ENCODE measurements around the gene RPUSD1.
"Not testable (repeated sequence)": the region's sequence is repeated elsewhere in the genome, so short reads cannot be mapped to it uniquely, and the experiment has no call there.

The RPUSD1 gene

DNA sequence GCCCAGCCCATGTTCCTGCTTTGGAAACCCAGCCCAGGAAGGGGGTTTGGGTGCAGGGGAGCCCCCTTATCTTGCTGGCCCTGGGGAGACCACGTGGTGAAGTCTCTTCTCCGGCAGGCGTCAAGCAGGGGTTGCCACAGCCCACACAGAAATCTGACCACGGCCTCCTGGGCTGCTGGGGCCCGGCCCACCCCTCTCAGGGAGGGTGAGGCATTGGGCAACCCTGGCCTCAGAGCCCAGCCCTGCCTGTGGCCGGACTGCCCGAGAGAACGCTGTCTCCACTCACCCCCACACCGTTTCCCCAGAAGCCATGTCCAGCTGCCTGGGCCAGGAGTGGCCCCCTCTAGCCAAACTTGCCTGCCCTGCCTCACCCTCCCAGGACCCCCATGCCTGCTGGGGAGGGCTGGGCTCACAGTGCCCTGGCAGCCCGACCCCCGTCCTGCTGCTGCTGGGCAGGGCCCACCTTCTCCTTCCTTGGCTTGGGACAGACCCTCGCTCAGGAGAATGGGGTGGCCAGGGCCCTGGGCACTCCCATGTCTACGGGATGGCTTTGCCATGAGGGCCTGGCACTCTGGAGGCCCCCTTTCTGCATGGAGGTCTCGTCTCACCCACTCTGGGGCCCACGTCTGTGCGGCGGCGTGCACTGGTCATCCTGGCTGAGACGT is 6.7 kb downstream of the RPUSD1 start:
- DNase-seq, result no peak

DNA sequence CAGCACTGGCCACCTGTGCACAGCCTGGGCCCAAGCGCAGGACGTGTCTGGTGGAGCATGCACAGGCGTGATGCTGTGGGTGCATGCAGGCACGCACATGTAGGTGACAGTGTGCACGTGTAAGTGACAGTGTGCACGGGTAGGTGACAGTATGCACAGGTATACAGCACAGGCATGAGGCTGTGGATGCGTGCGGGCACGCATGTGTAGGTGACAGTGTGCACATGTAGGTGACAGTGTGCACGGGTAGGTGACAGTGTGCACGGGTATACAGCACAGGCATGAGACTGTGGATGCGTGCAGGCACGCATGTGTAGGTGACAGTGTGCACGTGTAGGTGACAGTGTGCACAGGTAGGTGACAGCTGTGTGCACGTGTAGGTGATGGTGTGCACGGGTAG is 7.9 kb downstream of the RPUSD1 start:
- no peak for DNase-seq

DNA sequence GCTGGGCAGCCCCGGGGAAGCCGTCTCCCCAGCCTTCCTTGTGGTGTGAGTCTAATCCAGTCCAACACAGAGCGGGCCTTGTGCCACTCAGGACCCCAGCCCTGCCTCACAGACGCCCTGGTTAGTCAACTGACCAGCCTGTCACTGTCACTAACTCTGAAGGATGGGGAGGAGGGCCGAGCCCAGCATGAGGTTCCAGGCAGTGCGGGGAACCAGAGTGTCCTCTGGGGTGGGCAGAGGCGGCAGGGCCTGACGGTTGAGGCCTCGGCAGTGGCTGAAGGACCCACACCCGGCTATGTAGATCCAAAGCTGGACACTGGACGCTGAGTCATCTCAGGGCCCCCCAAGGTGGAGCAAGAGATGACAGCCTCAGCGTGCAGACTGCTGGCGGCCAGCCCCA is 8.6 kb downstream of the RPUSD1 start:
- DNase-seq, result no peak

DNA sequence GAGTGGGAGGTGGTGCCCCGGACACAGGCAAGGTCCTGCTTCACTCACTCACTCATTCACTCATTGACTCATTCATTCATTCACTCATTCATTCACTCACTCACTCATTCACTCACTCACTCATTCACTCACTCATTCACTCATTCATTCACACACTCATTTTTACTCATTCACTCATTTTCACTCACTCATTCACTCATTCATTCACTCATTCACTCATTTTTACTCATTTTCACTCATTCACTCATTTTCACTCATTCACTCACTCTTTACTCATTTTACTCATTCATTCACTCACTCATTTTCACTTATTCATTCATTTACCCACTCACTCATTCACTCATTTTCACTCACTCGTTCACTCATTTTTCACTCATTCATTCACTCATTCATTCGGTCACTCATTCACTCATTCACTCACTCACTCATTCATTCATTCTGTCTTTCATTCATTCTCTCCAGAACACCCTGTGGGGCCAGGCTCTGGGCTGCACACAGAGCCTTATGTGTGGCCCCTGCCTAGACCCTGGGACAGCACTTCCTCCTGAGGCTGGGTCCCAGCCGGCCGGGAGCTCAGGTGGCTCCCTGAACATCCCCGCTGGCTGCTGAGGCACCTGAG is 9.2 kb downstream of the RPUSD1 start:
- no peak for DNase-seq

DNA sequence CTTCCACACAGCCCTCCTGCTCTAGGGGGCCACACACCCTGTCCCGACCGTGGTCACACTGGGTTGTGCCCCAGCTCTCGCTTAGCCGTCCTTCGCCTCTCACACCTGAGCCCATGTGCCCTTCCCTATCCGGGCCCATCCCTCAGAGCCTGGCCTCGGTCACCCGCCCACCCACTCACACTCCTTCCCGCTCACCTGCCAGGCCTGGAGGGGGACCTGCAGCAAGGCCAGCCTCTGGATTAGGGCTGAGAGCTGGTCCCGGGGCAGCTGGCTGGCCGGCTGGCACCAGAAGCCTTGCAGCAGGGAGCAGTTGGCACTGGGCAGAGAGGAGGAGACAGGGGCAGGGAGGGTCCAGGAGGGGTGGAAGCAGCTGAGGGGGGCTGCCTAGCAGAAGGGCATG is 9.7 kb downstream of the RPUSD1 start:
- DNase-seq, result no peak

DNA sequence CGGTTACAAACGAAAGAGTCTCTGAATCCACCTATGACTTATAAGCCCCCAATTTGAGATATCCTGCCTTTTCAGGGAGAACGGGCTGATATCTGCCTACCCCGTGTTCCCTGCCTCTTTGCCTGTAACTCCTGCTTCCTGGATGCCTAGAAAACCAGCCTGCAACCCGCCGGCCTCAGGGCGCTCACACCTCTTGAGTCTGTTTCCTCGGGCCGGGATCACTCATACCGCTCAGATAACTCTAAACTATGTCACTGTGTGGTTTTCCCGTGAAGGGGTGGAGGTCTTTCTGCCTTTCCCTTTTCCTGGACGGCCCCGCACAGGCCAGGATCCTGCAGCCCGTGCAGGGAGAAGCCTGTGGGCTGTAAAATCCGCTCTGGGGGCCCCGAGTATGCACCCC is 10.4 kb downstream of the RPUSD1 start:
- DNase-seq, result peak; percentile 10

DNA sequence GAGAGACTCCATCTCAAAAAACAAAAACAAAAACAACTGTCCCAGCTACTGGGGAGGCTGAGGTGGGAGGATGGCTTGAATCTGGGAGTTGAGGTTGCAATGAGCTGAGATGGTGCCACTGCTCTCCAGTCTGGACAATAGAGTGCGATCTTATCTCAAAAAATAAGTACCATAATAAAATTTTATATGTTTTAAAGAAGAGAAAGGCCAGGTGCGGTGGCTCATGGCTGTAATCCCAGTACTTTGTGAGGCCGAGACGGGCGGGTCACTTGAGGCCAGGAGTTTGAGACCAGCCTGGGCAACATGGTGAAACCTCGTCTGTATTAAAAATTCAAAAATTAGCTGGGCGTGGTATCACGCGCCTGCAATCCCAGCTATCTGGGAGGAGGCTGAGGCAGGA is 11.4 kb downstream of the RPUSD1 start:
- no peak for DNase-seq

DNA sequence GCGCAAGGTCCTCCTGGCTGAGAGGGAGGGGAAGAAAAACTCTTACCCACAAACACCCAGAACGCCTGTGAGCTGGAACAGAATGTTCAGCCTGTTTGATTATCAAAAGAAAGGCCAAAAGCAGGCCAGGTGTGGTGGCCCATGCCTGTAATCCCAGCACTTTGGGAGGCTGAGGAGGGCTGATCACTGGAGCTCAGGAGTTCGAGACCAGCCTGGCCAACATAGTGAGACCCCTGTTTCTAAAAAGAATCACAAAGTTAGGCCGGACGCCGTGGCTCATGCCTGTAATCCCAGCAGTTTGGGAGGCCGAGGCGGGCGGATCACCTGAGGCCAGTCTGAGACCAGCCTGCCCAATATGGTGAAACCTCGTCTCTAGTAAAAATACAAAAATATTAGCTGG is 11.9 kb downstream of the RPUSD1 start:
- not testable (repeated sequence) for DNase-seq

DNA sequence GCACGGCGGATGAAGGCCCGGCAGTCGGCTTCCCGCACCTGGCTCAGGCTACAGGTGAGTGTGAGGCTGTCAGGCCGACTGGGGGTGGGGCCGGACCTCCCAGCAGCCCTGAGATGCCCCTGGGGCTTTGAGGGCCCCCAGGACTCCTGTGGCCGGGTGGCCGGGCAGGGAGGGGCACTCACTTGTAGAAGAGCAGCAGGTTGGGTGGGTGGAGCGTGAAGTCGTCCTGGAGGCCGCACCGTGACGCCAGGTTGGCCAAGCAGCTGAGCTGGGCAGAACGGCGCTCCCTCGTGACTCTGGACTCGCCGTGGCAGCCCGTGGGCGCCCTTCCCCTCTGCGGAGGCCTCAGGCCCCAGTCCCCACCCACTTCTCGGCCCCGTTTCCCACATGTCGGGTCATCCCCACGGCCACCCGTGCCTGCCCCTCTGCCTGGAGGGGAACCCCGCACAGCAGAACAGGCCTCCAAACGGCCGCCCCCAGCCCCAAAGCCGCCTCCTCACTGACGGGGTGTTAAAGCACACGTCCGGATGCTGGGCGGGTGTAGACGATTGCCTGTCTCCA is 12.9 kb downstream of the RPUSD1 start:
- no peak for DNase-seq

DNA sequence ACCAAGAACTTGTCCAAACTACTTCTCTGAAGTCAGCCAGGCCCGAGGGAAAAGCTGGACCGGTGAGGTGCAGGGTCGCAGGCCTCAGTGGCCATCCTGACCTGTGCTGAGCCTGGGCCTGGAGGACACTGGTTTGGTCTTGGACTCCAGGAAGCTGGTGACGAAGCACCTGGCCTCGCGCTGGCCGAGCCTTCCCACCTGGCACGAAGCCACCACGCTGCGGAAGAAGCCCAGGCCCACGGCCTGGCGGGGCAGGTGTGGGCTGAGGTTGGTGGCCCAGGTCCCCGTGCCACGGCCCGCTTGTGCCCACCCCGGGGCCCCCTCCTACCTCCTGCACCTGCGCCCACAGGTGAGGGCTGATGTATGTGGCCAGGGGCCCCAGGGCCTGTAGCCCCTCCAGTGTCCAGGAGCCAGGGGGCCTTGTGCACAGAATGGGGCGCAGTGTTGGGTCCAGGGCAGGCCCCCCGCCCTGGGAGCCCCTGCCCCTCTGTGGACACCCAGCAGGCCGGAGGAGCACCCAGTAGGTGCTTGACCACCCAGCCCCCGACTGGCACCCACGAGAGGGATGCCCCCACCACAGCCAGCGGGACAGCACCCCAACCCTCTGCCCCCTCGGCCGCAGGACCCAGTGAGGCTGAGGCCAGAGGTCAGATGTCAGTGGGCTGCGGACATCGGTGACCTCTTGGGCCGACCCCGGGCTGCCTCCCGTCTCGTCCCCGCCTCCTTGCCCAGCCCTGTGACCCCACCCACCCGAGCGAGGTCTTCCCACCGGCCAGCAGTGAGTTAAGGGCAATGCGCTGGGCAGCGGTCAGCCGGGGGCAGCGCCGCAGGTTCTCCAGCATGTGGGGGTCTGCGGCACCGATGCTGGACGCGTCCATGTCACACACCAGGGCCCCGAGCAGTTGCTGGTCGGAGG is 13.8 kb downstream of the RPUSD1 start:
- DNase-seq, result no peak

DNA sequence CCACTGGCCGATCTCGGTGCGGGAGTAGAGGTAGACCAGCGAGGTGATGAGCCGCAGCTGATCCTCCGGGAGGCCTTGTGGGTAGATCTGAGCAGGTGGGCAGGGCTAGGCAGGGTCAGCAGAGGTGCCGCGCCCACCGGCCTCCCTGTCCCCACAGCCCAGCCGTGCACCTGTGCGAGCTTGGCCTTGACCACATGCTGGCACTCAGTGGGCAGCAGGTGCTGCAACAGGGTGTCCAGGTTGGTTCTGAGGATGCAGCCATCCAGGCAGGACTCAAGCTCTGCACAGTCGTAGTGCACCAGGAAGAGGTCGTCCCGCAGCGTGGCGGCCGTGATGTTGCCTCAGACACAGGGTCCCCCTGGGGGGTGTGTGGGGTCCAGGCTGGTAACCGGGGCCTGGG is 15.2 kb downstream of the RPUSD1 start:
- DNase-seq, result no peak

DNA sequence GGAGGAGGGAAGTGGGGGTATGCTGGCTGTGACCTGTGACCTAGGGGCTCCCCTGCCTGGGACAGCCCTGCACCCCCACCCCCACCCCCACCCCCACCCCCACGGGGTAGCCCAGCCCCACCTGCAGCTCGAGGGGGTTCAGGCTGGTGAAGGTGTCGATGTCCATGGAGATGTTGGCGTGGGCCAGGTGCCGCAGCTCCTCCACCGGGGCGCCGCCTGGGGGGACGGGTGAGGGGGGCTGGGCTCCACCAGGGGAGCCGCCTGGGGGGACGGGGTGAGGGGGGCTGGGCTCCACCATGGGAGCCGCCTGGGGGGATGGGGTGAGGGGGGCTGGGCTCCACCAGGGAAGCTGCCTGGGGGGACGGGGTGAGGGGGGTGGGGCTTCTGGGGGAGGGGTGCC is 17.8 kb downstream of the RPUSD1 start:
- DNase-seq, result no peak

DNA sequence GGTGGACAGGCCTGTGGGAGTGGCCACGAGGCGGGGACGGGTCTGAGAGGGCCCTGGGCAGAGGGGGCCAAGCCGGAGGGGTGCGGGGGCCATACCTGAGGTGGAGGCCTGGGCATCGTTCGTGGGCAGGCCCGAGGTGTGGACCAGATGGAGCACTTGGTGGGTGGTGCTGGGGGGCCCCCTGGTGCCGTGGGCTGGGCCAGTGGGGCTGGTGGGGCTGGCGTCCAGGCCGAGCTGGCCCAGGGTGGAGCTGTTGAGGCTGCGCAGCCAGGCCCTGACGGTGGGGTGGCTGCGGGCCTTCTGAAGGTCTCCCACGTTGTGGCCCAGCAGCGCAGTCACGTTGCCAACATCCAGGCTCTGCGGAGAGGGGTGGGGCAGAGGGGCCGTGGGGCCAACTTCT is 18.2 kb downstream of the RPUSD1 start:
- DNase-seq, result no peak

DNA sequence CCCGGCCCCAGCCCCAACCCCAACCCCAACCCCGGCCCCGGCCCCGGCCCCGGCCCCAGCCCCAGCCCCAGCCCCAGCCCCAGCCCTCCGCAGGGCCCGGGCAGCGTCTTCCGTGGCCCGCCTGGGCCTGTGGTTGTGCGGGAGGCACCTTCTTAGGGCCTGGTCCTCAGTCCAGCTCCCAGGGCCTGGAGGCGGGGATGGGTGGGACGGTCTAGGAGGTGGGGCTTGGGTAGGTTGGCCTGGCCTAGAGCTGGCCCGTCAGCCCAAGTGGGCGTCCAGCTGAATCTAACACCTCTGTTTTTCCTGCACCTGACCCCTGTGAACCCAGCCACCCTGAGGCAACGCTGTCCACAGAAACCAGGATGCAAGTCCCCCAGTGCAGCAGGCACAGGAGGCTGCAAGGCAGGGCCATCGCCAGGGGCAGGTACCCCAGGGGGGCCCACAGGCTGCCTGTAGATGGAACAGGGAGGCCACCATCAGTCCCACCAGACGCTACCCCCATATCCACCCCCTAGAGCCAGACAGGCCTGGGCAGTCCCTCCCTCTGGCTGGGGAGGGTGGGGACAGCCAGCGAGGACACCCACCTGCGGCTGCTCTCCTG is 18.9 kb downstream of the RPUSD1 start:
- no peak for DNase-seq

DNA sequence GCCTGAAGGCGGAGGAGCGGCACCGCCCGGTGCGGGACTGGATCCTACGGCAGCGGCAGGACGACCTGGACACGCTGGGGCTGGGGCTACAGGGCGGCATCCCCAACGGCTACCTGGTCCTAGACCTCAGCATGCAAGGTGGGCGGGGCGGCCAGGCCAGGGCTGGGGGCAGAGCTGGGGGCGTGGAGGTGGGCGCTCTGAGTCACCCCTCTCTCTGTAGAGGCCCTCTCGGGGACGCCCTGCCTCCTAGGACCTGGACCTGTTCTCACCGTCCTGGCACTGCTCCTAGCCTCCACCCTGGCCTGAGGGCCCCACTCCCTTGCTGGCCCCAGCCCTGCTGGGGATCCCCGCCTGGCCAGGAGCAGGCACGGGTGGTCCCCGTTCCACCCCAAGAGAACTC is 19.8 kb downstream of the RPUSD1 start:
- no peak for DNase-seq

DNA sequence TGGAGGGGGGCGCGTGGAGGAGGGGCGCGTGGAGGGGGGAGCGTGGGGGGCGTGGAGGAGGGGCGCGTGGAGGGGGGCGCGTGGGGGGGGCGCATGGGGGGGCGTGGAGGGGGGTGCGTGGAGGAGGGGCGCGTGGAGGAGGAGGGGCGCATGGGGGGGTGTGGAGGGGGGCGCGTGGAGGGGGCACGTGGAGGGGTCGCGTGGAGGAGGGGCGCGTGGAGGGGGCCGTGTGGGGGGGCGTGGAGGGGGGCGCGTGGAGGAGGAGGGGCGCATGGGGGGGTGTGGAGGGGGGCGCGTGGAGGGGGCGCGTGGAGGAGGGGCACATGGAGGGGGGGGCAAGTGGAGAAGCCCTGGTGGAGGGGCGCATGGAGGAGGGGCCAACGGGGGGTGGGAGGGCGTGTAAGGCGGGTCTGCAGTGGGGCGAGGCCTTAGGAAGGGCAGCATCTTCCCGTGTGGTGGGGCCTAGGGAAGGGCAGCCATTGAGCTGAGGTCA is 20.4 kb downstream of the RPUSD1 start:
- DNase-seq, result no peak

DNA sequence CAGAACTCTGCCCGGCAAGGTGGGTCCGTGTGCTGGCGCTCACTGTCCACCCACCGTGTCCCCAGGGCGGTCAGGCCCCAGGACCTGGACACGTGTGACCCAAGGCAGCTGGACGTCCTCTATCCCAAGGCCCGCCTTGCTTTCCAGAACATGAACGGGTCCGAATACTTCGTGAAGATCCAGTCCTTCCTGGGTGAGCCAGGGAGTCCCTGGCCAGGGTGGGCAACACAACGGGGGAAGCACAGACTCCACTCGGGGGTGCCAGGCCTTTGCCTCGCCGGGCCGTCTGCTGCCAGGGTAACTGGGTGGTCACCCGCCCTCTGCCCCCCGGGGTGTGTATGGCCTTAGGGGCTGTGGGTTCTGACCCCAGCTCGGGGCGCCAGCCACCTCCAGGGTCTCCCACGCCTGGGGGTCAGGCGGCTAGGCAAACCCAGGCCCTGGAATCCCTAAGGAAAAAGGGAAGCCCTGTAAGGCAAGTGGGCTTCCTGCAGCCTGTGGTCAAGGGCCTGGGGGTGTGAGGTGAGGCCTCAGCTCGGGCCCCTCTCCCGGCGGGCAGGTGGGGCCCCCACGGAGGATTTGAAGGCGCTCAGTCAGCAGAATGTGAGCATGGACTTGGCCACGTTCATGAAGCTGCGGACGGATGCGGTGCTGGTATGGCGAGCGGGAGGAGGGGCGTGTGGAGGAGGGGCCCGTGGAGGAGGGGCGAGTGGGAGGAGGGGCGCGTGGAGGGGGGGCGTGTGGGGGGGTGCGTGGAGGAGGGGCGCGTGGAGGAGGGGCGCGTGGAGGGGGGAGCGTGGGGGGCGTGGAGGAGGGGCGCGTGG is 21.2 kb downstream of the RPUSD1 start:
- DNase-seq, result no peak

DNA sequence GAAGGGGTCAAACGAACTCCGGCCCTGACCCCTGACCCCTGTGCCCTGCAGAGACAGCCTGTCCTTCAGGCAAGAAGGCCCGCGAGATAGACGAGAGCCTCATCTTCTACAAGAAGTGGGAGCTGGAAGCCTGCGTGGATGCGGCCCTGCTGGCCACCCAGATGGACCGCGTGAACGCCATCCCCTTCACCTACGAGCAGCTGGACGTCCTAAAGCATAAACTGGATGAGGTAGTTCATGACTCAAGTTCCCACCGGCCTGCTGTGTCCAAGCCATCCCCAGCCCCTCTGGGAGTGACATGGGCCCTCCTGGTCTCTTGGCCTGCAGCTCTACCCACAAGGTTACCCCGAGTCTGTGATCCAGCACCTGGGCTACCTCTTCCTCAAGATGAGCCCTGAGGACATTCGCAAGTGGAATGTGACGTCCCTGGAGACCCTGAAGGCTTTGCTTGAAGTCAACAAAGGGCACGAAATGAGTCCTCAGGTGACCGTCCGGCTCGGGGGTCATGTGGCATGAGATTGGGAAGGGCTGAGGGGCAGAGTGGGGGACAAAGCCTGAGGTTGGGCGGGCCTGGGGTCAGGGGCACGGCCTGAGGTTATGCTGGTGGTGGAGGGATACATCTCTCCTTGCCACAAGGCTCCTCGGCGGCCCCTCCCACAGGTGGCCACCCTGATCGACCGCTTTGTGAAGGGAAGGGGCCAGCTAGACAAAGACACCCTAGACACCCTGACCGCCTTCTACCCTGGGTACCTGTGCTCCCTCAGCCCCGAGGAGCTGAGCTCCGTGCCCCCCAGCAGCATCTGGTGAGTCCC is 22.0 kb downstream of the RPUSD1 start:
- no peak for DNase-seq

DNA sequence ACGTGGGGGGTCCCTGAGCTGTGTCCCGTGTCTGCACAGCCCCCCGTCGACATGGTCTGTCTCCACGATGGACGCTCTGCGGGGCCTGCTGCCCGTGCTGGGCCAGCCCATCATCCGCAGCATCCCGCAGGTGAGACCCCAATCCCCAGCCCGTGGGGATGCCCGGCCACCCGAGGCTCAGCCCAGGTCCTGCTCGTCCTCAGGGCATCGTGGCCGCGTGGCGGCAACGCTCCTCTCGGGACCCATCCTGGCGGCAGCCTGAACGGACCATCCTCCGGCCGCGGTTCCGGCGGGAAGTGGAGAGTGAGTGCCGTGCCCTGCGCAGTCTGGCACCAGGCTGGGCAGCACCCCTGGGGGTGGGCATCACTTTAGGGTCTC is 22.7 kb downstream of the RPUSD1 start:
- DNase-seq, result no peak

DNA sequence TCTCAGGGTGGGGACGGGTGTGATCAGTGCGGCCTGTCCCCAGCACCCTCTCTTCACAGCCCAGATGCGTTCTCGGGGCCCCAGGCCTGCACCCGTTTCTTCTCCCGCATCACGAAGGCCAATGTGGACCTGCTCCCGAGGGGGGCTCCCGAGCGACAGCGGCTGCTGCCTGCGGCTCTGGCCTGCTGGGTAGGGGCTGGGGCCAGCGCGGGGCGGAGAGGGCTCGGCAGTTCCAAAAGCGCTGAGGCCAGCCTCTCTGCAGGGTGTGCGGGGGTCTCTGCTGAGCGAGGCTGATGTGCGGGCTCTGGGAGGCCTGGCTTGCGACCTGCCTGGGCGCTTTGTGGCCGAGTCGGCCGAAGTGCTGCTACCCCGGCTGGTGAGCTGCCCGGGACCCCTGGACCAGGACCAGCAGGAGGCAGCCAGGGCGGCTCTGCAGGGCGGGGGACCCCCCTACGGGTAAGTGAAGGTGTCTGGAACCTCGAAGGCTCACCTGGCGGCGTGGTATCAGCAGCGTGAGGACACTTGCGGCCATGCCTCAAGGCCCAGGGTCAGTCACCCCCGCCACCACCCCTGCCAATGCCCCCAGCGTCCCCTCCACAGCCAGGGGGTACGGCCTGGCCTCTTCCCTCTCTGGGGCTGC is 23.2 kb downstream of the RPUSD1 start:
- no peak for DNase-seq

Measured in fibroblast of skin of right biceps (primary cell).